Measurements from ENCODE around the gene CCNC. TPM values are rescaled to one million over a fixed set of nuclear protein-coding genes. Genes with fewer than 3 reads are reported as not detected.
A peak's percentile ranks its signal among the peaks of the same experiment; 100 is the strongest.

The CCNC gene
- total and polyA plus RNA-seq, 2 of the 13 experiments (the other 11 are each of a cell fraction or from before 2014, with no cell fraction given), result 69.6 to 141 TPM

DNA sequence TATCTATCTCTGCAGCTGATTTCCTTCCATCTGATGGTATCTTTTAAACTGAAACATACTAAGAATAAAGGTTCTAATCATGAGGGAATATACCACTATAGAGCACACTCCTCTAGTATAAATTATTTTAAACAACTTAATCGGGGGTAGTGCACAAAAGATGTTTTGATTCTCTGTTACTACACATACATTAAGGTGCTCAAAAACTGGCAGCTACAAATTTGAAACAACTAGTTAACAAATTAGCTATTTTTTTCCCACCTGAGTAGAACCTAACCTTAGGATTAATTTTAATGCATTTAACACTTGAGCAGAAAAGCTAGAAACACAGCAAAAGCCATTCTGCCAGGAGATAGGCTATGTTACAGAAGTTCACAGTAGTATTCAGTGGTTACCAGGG, 23.0 kb downstream of the CCNC start:
- in situ Hi-C loops (cut with HindIII; ENCODE audit: extremely low pct_ligation_motif_present, low pct_unique_long_range_greater_than_20kb), result no loop called here

DNA sequence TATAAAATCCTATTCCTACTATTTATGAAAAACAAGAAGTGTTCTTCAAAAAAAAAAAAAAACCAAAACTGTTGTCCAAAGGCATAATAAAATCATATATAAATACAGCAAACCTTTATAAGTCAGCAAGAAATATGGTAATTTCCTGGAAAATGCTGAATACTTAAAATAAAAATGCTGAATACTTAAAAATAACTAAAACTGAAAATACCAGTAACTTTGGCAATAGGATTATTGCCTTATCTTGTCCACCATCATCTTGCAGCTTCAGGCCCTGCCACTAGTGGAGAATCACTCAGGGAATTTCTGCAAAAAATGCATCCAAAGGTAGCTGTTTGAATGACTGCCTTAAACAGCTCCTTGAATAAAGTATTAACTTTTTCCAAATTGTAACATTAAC, 24.5 kb downstream of the CCNC start:
- TF ChIP-seq SMARCC2 (IDR thresholded peaks at IDR 0.05), result no peak
- TF ChIP-seq JUNB (CRISPR knock-in tag; IDR thresholded peaks at IDR 0.05; ENCODE audit: borderline replicate concordance), result no peak
- TF ChIP-seq MAFK (conservative IDR thresholded peaks at IDR 0.05 in 1 of 2, IDR thresholded peaks at IDR 0.05 in 1 of 2; ENCODE audit: low read length in 2 of 2), result peak in 1 of 2 experiments; percentile 55; a peak in 2 of 4 replicates
- TF ChIP-seq MAFF (IDR thresholded peaks at IDR 0.05; ENCODE audit: low read depth, low read length), result peak; percentile 60; the same call in 1 of the 2 replicates
- H3K27ac ChIP-seq (ENCODE audit: extremely low read length, insufficient read depth, low read length), result no peak overlapping the region
- in situ Hi-C loops (cut with HindIII; ENCODE audit: extremely low pct_ligation_motif_present, low pct_unique_long_range_greater_than_20kb) (no loop called here), intact Hi-C loops (cut with micrococcal nuclease; ENCODE audit: unreplicated experiment) (no loop called here)
- no peaks in the 10 kb centered on the region for H3K4me1 ChIP-seq (ENCODE audit: insufficient read depth, low read length)
- no peaks in the 10 kb centered on the region for H3K79me2 ChIP-seq (ENCODE audit: insufficient read depth, low read length)
- no peak overlapping the region for H2AFZ ChIP-seq (ENCODE audit: low read length)
- ChIA-PET CTCF (ENCODE audit: low intra/inter-chr PET ratio, low total read pairs) (no interaction called here), POLR2A (interaction anchor here (1.3 kb wide), 1 partner anchor 22 kb away, joined by 3 read pairs; no protein-coding TSS in a partner anchor)
- no peak overlapping the region for H3K4me2 ChIP-seq (ENCODE audit: low read depth, low read length)
- no peaks in the 10 kb centered on the region for H3K9me3 ChIP-seq (ENCODE audit: low read length)
- peaks cover 6 to 60% of the 10 kb centered on the region in 2 experiments for H3K36me3 ChIP-seq (replicated peaks in 1 of 2; ENCODE audit: control insufficient read depth in 1 of 2, insufficient read depth in 2 of 2, low read length in 2 of 2)
- DNase-seq (ENCODE audit: low spot score) (no peak), ATAC-seq (no peak), FAIRE-seq (no peak)
- no peaks in the 10 kb centered on the region for H4K20me1 ChIP-seq (ENCODE audit: insufficient read depth, low read length)
- H3K4me3 ChIP-seq (replicated peaks in 1 of 3; ENCODE audit: insufficient read depth in 1 of 3, low read depth in 2 of 3, low read length in 3 of 3), result no peak overlapping the region
- H3K9ac ChIP-seq (ENCODE audit: insufficient read depth, low read depth, low read length), result no peak overlapping the region
- no TSS peak for BruUV-seq (replicated peaks)
- no peaks in the 10 kb centered on the region for H3K27me3 ChIP-seq (ENCODE audit: control insufficient read depth in 1 of 2, insufficient read depth in 2 of 2, low read length in 2 of 2)

More for the DNA sequence above, 23.0 kb downstream of the CCNC start:
- no peaks in the 10 kb centered on the region for H3K27me3 ChIP-seq (ENCODE audit: control insufficient read depth in 1 of 2, insufficient read depth in 2 of 2, low read length in 2 of 2)
- 88% methylated on average over 1 of the region's 1 CpG for WGBS (ENCODE audit: low lambda C conversion rate)
- ATAC-seq (no peak), FAIRE-seq (no peak), DNase-seq (ENCODE audit: low spot score) (no peak)
- peaks cover 7 to 70% of the 10 kb centered on the region in 2 experiments for H3K36me3 ChIP-seq (replicated peaks in 1 of 2; ENCODE audit: control insufficient read depth in 1 of 2, insufficient read depth in 2 of 2, low read length in 2 of 2)
- H3K4me3 ChIP-seq (replicated peaks in 1 of 3; ENCODE audit: insufficient read depth in 1 of 3, low read depth in 2 of 3, low read length in 3 of 3), result no peak overlapping the region
- no peak overlapping the region for H3K4me2 ChIP-seq (ENCODE audit: low read depth, low read length)
- no peak overlapping the region for H3K9ac ChIP-seq (ENCODE audit: insufficient read depth, low read depth, low read length)
- H4K20me1 ChIP-seq (ENCODE audit: insufficient read depth, low read length), result no peaks in the 10 kb centered on the region
- intact Hi-C loops (cut with micrococcal nuclease; ENCODE audit: unreplicated experiment), result no loop called here
- ChIA-PET POLR2A (no interaction called here), CTCF (ENCODE audit: low intra/inter-chr PET ratio, low total read pairs) (no interaction called here)
- no peaks in the 10 kb centered on the region for H3K9me3 ChIP-seq (ENCODE audit: low read length)
- TF ChIP-seq SMAD1 (CRISPR knock-in tag; IDR thresholded peaks at IDR 0.05; ENCODE audit: borderline replicate concordance, low read depth), result no peak
- no peaks in the 10 kb centered on the region for H3K79me2 ChIP-seq (ENCODE audit: insufficient read depth, low read length)
- BruUV-seq (replicated peaks), result no TSS peak
- H3K27ac ChIP-seq (ENCODE audit: extremely low read length, insufficient read depth, low read length), result no peak overlapping the region
- no peaks in the 10 kb centered on the region for H3K4me1 ChIP-seq (ENCODE audit: insufficient read depth, low read length)
- no peak overlapping the region for H2AFZ ChIP-seq (ENCODE audit: low read length)
